GM12801 (cell line): ENCODE results near the gene MEX3A.

Source experiments
- TF ChIP-seq, protein P1 (sequence below): IDR thresholded peaks from one replicate; pipeline ENCODE4 v1.5.1; 2011; ENCODE audit warnings: control low read depth; ENCODE audit not compliant: insufficient read length; ENCODE audit errors: extremely low read depth

MEX3A gene, protein sequence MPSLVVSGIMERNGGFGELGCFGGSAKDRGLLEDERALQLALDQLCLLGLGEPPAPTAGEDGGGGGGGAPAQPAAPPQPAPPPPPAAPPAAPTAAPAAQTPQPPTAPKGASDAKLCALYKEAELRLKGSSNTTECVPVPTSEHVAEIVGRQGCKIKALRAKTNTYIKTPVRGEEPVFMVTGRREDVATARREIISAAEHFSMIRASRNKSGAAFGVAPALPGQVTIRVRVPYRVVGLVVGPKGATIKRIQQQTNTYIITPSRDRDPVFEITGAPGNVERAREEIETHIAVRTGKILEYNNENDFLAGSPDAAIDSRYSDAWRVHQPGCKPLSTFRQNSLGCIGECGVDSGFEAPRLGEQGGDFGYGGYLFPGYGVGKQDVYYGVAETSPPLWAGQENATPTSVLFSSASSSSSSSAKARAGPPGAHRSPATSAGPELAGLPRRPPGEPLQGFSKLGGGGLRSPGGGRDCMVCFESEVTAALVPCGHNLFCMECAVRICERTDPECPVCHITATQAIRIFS

DNA sequence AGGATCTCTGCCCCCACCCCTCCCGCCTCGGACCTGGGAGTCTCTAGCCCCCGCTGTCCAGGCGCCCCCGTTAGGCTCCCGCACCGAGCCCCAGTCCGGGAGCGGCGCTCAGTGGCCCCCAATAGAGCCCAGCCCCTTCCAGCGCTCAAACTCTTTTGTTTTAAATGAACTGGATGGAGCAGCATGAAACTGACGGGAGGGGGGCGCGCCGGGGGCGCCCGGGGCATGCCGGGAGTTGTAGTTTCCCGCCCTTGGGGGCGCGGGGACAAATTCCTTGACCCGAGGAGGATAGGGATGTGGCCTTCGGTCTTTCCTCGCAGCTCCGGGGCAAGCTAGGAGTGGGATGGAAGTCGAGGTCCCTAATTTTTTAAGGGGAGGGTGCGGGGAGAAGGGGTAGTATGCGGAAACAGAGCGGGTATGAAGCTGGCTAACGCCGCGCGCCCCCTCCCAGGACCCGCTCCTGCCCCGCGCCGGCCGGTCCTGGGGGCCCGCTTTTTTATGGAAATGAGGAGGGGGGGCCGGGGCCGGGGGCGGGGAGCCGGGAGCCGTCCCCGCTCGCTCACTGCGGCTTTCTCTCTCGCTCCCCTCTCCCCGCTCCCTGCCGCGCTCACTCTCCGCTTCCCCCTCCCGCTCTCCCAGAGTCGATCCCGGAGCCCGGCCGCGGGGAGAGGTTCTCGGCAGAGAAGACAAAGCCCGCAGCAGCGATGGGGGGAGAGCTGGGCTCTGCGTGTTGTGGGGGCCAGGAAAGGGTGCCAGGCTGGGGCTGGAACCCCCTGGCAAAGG lies at the start of gene MEX3A:
TSS of gene MEX3A (minus strand) at position 157 of the 783 bp plus-strand sequence. CDS start 467 bp downstream, outside the sequence.
- TF ChIP-seq, protein P1, sequence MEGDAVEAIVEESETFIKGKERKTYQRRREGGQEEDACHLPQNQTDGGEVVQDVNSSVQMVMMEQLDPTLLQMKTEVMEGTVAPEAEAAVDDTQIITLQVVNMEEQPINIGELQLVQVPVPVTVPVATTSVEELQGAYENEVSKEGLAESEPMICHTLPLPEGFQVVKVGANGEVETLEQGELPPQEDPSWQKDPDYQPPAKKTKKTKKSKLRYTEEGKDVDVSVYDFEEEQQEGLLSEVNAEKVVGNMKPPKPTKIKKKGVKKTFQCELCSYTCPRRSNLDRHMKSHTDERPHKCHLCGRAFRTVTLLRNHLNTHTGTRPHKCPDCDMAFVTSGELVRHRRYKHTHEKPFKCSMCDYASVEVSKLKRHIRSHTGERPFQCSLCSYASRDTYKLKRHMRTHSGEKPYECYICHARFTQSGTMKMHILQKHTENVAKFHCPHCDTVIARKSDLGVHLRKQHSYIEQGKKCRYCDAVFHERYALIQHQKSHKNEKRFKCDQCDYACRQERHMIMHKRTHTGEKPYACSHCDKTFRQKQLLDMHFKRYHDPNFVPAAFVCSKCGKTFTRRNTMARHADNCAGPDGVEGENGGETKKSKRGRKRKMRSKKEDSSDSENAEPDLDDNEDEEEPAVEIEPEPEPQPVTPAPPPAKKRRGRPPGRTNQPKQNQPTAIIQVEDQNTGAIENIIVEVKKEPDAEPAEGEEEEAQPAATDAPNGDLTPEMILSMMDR = no peak

DNA sequence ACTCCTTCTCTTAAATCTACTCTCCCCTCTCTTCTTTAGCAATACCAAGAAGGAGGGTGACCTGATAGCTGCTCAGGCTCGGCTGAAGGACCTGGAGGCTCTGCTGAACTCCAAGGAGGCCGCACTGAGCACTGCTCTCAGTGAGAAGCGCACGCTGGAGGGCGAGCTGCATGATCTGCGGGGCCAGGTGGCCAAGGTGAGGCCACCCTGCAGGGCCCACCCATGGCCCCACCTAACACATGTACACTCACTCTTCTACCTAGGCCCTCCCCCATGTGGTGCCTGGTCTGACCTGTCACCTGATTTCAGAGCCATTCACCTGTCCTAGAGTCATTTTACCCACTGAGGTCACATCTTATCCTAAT lies 48.3 kb upstream of the MEX3A start:
- TF ChIP-seq, protein P1 = no peak

DNA sequence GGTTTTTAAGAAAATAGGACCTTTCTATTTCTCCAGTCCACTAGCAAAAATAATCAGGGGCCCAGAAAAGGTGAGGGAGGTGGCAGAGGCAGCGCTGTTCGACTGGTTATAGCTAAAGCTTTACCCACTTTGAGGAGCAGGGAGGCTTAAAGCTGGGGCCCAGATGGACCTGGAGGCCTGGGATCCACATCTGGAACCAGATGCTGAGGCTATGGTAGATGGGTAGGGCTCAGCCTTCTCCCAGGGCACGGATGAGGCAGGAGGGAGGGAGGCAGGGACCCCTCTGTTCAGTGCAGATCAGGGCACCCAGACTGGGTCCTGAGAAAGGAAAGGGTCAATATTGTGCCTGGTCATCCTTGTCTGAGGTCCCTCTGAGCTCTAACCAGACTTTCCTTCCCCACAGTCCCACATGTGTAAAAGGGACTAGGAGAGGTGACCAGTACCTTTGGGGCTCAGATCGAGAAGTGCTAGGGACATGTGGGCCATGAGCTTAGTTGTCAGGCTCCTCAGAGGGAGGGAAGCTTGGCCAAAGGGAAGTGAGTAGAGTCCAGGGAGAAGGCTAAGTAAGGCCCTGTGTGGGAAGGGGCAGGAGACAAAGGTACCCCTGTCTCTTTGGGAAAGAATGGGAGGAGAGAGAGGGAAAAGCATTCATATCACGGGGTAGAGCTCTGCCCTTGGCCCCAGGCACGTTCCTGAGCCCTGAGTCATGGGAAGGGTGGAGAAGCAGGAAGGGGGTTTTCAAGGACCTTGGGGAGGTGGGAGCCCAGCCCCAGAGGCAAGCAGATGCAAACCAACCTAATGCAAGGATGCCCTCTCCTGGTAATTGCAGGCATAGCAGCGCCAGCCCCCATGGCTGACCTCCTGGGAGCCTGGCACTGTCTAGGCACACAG lies 47.7 kb upstream of the MEX3A start:
- TF ChIP-seq, protein P1 = no peak

DNA sequence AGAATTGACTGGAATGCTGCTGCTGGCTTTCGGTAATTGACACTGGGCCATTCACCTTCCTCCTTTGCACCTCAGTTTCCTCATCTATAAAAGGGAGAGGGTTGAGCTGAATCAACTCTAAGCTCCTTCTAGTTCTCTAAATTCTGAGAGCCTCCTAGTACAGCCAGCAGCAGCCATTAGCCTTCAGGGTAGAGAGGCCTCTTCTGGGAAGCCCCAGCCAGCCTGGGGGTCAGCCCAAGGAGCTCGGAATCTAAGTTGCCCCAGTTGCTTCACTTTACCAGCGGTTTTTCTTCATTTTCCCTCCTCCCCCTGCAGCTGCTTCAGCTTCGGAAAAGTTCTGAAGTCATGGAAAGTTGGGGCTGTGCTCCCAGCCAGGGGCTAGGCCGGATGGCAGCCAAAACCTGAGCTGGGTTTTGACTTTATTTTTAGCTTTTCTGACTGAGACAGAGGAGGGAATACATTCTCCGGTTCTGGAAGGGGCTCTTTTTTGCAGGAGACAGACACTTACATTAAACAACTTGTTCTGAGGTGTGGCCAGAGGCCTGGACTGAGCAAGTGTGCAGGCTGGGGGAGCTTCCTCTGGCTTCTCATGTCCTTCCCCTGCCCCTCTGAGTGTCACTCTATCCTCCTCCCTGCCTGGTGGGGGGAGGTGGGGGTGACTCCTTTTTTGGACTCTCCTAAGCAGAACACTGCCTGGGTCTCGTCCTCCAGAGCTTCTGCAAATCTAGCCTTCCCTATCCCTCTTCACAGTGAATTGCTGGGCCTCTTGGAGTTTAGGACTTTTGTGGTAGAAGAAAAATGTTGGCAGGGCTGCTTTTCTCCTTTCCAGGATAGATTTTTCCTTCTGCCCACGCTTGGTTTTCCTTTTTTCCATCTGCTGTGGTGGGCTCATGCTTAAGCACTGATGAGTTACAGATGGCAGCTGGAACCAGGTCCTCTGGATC lies 46.7 kb upstream of the MEX3A start:
- TF ChIP-seq, protein P1 = no peak

DNA sequence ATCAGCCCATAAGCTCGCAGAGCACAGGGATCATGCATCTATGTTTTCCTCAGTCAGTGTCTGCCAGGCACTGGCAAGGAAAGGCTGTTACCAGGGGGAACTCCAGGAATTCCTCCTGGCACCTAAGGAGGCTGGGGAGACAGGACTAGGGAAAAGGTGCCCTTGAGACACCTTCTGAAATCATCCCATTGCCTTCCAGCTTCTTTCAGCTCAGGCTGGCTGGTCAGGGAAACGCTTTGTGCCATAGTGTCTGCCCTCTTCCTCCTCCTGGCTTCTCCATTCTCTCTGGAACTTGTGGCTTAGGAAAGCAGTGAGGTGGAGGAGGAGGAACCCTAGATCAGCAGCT lies 46.0 kb upstream of the MEX3A start:
- TF ChIP-seq, protein P1 = no peak

DNA sequence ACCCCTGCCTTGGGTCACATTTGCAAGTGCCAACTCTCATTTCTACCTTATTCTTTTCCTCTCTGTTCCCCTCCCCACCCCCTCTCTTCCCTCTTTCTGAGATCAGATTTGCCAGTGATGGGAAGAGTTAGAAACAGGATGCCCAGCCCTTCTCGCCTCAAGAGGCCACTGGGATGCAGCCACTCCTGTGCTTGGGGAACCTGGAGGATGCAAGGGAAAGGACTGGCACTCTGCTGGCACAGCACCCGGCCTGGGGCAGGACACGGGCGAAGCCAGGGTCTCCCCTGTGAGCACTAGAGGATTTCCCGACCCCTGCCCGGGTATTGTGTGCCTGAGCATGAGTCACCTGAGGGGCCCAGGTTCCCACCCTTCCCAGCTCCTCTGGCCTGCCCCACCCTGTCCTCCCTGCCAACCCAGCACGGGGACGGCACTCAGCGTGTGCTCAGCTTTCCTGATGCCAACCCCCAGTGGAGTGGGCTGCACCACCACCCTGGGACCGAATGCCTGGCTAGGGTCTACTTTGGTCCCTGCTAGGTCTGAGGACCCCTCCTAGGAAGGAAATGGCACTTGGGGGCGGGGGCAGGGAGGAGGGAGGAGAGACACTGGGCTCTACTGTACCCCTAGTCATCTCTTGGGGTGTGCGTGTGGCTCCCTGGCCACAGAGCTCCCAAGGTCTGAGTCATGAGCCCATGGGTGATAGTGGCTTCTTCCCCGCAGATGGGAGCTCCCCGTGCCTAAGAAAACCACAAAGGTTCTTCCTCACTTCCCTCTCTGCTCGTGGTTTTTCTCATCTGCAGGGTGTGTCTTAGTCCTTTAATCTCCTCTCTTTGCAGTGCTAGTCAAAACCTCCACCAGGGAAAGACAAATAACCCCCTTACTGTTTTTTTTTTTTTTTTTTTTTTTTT lies 44.6 kb upstream of the MEX3A start:
- TF ChIP-seq, protein P1 = no peak
